ENCODE measurements around the gene SLC35E1.

SLC35E1 gene

GRCh38 chr19:16525751-16526481 is 46.3 kb downstream of the SLC35E1 start:
- FAIRE-seq (no peak), DNase-seq (ENCODE audit: insufficient read length, low spot score) (no peak)
- no peak for TF ChIP-seq CTCF (IDR thresholded peaks at IDR 0.05; ENCODE audit: insufficient read depth, missing control alignments)

- no peak for TF ChIP-seq CTCF (IDR thresholded peaks at IDR 0.05; ENCODE audit: insufficient read depth, missing control alignments)
- no peak for FAIRE-seq
- DNase-seq (ENCODE audit: insufficient read length, low spot score), result no peak
These were observed 47.1 kb downstream of the SLC35E1 start for GRCh38 chr19:16524991-16525734.

- TF ChIP-seq CTCF (IDR thresholded peaks at IDR 0.05; ENCODE audit: insufficient read depth, missing control alignments), result no peak
- DNase-seq (ENCODE audit: insufficient read length, low spot score) (no peak), FAIRE-seq (no peak)
These were observed 49.4 kb downstream of the SLC35E1 start for GRCh38 chr19:16522559-16523377.

- DNase-seq (ENCODE audit: insufficient read length, low spot score), result no peak
- no peak for TF ChIP-seq CTCF (IDR thresholded peaks at IDR 0.05; ENCODE audit: insufficient read depth, missing control alignments)
- FAIRE-seq, result no peak
These were observed 50.4 kb downstream of the SLC35E1 start for GRCh38 chr19:16521715-16522289.

- TF ChIP-seq CTCF (IDR thresholded peaks at IDR 0.05; ENCODE audit: insufficient read depth, missing control alignments), result no peak
- FAIRE-seq (no peak), DNase-seq (ENCODE audit: insufficient read length, low spot score) (no peak)
These were observed 51.1 kb downstream of the SLC35E1 start for GRCh38 chr19:16520986-16521624.

GRCh38 chr19:16520074-16520973 is 51.9 kb downstream of the SLC35E1 start:
- no peak for TF ChIP-seq CTCF (IDR thresholded peaks at IDR 0.05; ENCODE audit: insufficient read depth, missing control alignments)
- no peak for DNase-seq (ENCODE audit: insufficient read length, low spot score)
- FAIRE-seq, result no peak
